ENCODE results near the gene NEU3.
"Not testable (repeated sequence)": the region's sequence is repeated elsewhere in the genome, so short reads cannot be mapped to it uniquely, and the experiment has no call there.

Gene NEU3

GRCh38 chr11:74954199-74954598 lies 34.5 kb upstream of the NEU3 start:
- Histone ChIP-seq H3K9ac (ENCODE audit: low read length) (no peak overlapping the region), H3K4me1 (ENCODE audit: insufficient read depth, low read length) (peaks cover 27% of the 10 kb centered on the region), H3K9me3 (ENCODE audit: low read length) (no peaks in the 10 kb centered on the region), H3K27ac (ENCODE audit: low read depth, low read length) (no peak overlapping the region), H3K4me3 (ENCODE audit: low read depth in 1 of 2, low read length in 2 of 2) (no peak overlapping the region), H3K27me3 (ENCODE audit: control insufficient read depth in 1 of 2, insufficient read depth in 2 of 2, low read length in 2 of 2) (no peaks in the 10 kb centered on the region), H3K36me3 (ENCODE audit: insufficient read depth, low read length) (peaks cover 5% of the 10 kb centered on the region)

DNA sequence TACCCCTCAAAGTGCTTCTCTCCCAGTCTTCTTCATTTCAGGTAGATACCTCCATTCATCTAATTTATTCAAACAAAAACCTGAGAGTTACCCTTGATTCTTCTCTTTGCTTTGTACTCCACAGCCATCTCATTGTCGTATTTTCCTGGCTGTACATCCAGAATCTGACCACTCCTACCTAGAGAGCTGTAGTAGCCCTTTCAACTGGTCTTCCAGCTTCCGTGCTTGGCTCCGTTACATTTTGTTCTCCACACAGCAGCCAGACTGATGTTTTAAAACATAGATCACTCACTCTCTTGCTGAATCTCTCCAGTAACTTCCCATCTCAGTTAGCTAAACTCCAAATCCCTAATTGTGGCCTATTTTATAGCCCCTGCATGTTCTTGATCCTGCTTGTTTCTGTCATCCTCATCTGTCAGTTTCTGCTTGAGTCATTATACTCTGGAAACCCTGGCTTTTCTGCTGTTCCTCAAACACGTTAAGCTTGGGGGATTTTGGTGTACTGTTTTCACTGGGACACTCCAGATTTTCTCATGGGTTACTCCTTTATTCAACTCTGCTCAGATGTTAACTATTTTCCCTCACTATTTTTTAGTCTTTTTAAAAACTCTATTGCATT lies 32.2 kb upstream of the NEU3 start:
- H3K36me3 ChIP-seq (ENCODE audit: insufficient read depth, low read length), result no peaks in the 10 kb centered on the region
- H3K27me3 ChIP-seq (ENCODE audit: control insufficient read depth in 1 of 2, insufficient read depth in 2 of 2, low read length in 2 of 2), result no peaks in the 10 kb centered on the region
- no peak overlapping the region for H3K9ac ChIP-seq (ENCODE audit: low read length)
- no peak overlapping the region for H3K27ac ChIP-seq (ENCODE audit: low read depth, low read length)
- H3K4me3 ChIP-seq (ENCODE audit: low read depth in 1 of 2, low read length in 2 of 2), result no peak overlapping the region
- H3K4me1 ChIP-seq (ENCODE audit: insufficient read depth, low read length), result peaks cover 16% of the 10 kb centered on the region
- H3K9me3 ChIP-seq (ENCODE audit: low read length), result no peaks in the 10 kb centered on the region

DNA sequence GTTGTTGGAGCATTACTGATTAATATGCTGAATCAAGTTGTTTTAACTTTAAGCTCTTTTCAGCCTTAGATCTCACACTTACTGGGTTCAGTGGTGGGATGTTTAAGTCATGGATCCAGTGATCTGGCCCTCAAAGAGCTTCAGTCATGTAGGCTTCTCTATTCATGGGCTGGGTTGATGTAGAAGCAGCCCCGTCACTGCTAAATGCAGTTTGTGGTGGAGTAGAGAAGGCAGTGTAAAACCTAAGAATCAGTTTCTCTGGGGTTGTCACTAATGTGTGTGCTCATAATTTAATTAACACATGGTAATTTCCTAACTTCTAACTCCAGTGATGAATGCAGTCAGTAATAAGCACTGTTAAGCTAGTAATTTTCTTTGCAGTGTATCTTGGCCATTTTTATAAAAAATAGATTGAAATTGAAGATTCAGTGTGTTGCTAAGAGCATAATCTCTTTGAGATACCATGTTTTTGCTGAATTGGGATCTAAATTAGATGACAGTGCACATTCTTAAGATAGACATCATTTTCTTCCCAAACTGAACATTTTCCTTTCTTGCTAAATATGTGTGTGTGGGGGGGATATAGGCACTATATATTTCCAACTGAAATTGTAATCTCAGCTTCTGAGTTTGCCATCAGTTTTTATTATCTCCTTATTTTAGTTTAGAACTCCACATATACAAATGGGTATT lies 30.6 kb upstream of the NEU3 start:
- Histone ChIP-seq H3K27ac (ENCODE audit: low read depth, low read length) (no peak overlapping the region), H3K36me3 (ENCODE audit: insufficient read depth, low read length) (no peaks in the 10 kb centered on the region), H3K9me3 (ENCODE audit: low read length) (no peaks in the 10 kb centered on the region), H3K9ac (ENCODE audit: low read length) (no peak overlapping the region), H3K4me1 (ENCODE audit: insufficient read depth, low read length) (peaks cover 16% of the 10 kb centered on the region), H3K27me3 (ENCODE audit: control insufficient read depth in 1 of 2, insufficient read depth in 2 of 2, low read length in 2 of 2) (no peaks in the 10 kb centered on the region), H3K4me3 (ENCODE audit: low read depth in 1 of 2, low read length in 2 of 2) (no peak overlapping the region)

GRCh38 chr11:74960128-74960527 lies 28.6 kb upstream of the NEU3 start:
- H3K27ac ChIP-seq (ENCODE audit: low read depth, low read length); H3K4me3 ChIP-seq (ENCODE audit: low read depth in 1 of 2, low read length in 2 of 2); H3K36me3 ChIP-seq (ENCODE audit: insufficient read depth, low read length); H3K27me3 ChIP-seq (ENCODE audit: control insufficient read depth in 1 of 2, insufficient read depth in 2 of 2, low read length in 2 of 2); H3K9ac ChIP-seq (ENCODE audit: low read length); H3K9me3 ChIP-seq (ENCODE audit: low read length): not testable (repeated sequence)
- H3K4me1 ChIP-seq (ENCODE audit: insufficient read depth, low read length), result peaks cover 26% of the 10 kb centered on the region

DNA sequence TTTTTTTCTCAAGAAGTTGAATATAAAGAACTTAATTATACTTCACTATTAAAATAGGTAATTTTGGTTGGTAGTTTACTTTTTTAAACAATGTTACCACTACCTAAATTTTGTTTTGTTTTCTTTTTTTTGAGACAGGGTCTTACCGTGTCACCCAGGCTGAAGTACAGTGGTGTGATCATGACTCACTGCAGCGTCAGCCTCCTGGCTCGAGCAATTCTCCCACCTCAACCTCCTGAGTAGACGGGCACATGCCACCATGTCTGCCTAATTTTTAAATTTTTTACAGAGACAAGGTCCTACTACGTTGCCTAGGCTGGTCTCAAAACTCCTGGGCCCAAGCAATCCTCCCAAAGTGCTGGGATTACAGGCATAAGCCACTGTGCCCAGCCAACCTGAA lies 22.1 kb upstream of the NEU3 start:
- H3K36me3 ChIP-seq (ENCODE audit: insufficient read depth, low read length), result peaks cover 17% of the 10 kb centered on the region
- H3K4me3 ChIP-seq (ENCODE audit: low read depth in 1 of 2, low read length in 2 of 2), result no peak overlapping the region
- H3K9ac ChIP-seq (ENCODE audit: low read length), result no peak overlapping the region

GRCh38 chr11:74970852-74971395 lies 17.8 kb upstream of the NEU3 start:
- Histone ChIP-seq H3K4me3 (ENCODE audit: low read depth in 1 of 2, low read length in 2 of 2) (no peak overlapping the region), H3K9ac (ENCODE audit: low read length) (no peak overlapping the region), H3K9me3 (ENCODE audit: low read length) (no peaks in the 10 kb centered on the region), H3K27ac (ENCODE audit: low read depth, low read length) (no peak overlapping the region), H3K27me3 (ENCODE audit: control insufficient read depth in 1 of 2, insufficient read depth in 2 of 2, low read length in 2 of 2) (no peaks in the 10 kb centered on the region), H3K4me1 (ENCODE audit: insufficient read depth, low read length) (peaks cover 4% of the 10 kb centered on the region), H3K36me3 (ENCODE audit: insufficient read depth, low read length) (peaks cover 27% of the 10 kb centered on the region)

More for the DNA sequence above, 22.1 kb upstream of the NEU3 start:
- Histone ChIP-seq H3K9me3 (ENCODE audit: low read length) (no peaks in the 10 kb centered on the region), H3K27ac (ENCODE audit: low read depth, low read length) (no peak overlapping the region), H3K4me1 (ENCODE audit: insufficient read depth, low read length) (peaks cover 17% of the 10 kb centered on the region), H3K27me3 (ENCODE audit: control insufficient read depth in 1 of 2, insufficient read depth in 2 of 2, low read length in 2 of 2) (no peaks in the 10 kb centered on the region)

DNA sequence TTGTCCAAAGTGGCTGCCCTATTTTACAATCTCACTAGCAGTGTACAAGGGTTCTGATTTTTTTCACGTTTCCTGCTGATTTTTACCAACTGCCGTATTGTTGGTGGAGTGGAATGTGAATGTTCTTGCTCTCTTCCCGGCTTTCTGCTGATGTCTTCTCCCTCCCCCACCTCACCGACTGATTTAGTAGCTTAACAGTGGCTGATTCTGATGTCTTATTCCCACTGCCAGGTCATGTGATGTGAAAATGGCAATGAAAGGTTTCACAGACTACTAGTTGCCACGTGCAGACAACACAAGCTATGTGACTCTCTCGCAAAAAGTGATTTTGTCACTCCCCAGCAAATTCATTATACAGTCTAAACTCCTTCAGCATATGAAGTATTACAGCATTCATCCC lies 17.3 kb upstream of the NEU3 start:
- H3K4me1 ChIP-seq (ENCODE audit: insufficient read depth, low read length), result peaks cover 4% of the 10 kb centered on the region
- no peaks in the 10 kb centered on the region for H3K27me3 ChIP-seq (ENCODE audit: control insufficient read depth in 1 of 2, insufficient read depth in 2 of 2, low read length in 2 of 2)
- H3K36me3 ChIP-seq (ENCODE audit: insufficient read depth, low read length), result peaks cover 32% of the 10 kb centered on the region
- no peaks in the 10 kb centered on the region for H3K9me3 ChIP-seq (ENCODE audit: low read length)
- H3K27ac ChIP-seq (ENCODE audit: low read depth, low read length), result no peak overlapping the region
- H3K9ac ChIP-seq (ENCODE audit: low read length), result no peak overlapping the region
- no peak overlapping the region for H3K4me3 ChIP-seq (ENCODE audit: low read depth in 1 of 2, low read length in 2 of 2)

DNA sequence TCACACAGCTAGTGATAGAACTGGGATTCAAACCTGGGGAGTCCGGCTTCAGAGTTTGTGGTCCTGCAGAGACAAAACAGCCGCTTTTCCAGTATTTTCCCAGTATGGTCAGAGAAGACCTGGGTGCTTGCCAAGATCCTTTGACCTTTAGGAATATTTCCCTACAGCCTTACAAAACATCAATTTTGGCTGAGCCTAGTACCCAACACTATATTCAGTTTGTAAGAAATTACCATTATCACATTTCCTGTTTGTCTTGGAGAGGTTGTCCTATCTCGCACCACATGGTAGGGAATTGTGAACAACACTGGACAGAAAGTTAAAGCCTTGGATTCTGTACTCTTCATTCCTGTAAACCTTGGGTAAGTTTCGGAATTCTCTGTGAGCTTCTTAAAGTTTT lies 10.7 kb upstream of the NEU3 start:
- Histone ChIP-seq H3K27ac (ENCODE audit: low read depth, low read length) (no peak overlapping the region), H3K36me3 (ENCODE audit: insufficient read depth, low read length) (peaks cover 21% of the 10 kb centered on the region)

GRCh38 chr11:74980634-74981033 lies 8.1 kb upstream of the NEU3 start:
- Histone ChIP-seq H3K9ac (ENCODE audit: low read length) (no peak overlapping the region), H3K27me3 (ENCODE audit: control insufficient read depth in 1 of 2, insufficient read depth in 2 of 2, low read length in 2 of 2) (no peaks in the 10 kb centered on the region), H3K4me3 (ENCODE audit: low read depth in 1 of 2, low read length in 2 of 2) (no peak overlapping the region), H3K36me3 (ENCODE audit: insufficient read depth, low read length) (peaks cover 13% of the 10 kb centered on the region), H3K27ac (ENCODE audit: low read depth, low read length) (no peak overlapping the region), H3K9me3 (ENCODE audit: low read length) (no peaks in the 10 kb centered on the region), H3K4me1 (ENCODE audit: insufficient read depth, low read length) (no peaks in the 10 kb centered on the region)

More for the DNA sequence above, 10.7 kb upstream of the NEU3 start:
- H3K9ac ChIP-seq (ENCODE audit: low read length), result no peak overlapping the region
- no peak overlapping the region for H3K4me3 ChIP-seq (ENCODE audit: low read depth in 1 of 2, low read length in 2 of 2)
- no peaks in the 10 kb centered on the region for H3K4me1 ChIP-seq (ENCODE audit: insufficient read depth, low read length)
- no peaks in the 10 kb centered on the region for H3K9me3 ChIP-seq (ENCODE audit: low read length)
- H3K27me3 ChIP-seq (ENCODE audit: control insufficient read depth in 1 of 2, insufficient read depth in 2 of 2, low read length in 2 of 2), result no peaks in the 10 kb centered on the region

GRCh38 chr11:74981888-74982287 lies 6.8 kb upstream of the NEU3 start:
- Histone ChIP-seq H3K27me3 (ENCODE audit: control insufficient read depth in 1 of 2, insufficient read depth in 2 of 2, low read length in 2 of 2) (no peaks in the 10 kb centered on the region), H3K4me3 (ENCODE audit: low read depth in 1 of 2, low read length in 2 of 2) (no peak overlapping the region), H3K9me3 (ENCODE audit: low read length) (no peaks in the 10 kb centered on the region), H3K27ac (ENCODE audit: low read depth, low read length) (no peak overlapping the region), H3K4me1 (ENCODE audit: insufficient read depth, low read length) (no peaks in the 10 kb centered on the region), H3K36me3 (ENCODE audit: insufficient read depth, low read length) (peaks cover 7% of the 10 kb centered on the region), H3K9ac (ENCODE audit: low read length) (no peak overlapping the region)

DNA sequence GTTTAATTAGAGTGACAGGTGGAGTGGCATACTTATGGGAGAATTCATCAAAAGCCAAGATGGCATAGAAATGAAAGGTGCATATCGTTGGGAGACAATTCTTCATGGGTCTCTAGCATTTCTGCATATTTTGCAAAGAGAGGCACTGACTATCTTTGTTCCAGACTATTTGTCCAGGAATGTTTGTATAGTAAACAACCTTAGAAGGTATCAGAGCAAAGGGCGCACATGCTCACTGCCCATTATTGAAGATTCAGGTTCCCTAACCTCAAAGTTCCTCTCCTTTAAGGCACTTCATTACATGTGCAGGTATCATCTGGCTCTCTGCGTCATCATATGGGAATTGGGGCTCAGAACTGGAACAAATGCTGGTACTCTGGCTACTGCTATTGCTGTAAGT lies 4.7 kb upstream of the NEU3 start:
- Histone ChIP-seq H3K36me3 (ENCODE audit: insufficient read depth, low read length) (no peaks in the 10 kb centered on the region), H3K9ac (ENCODE audit: low read length) (no peak overlapping the region), H3K27ac (ENCODE audit: low read depth, low read length) (no peak overlapping the region), H3K27me3 (ENCODE audit: control insufficient read depth in 1 of 2, insufficient read depth in 2 of 2, low read length in 2 of 2) (no peaks in the 10 kb centered on the region), H3K4me3 (ENCODE audit: low read depth in 1 of 2, low read length in 2 of 2) (no peak overlapping the region), H3K9me3 (ENCODE audit: low read length) (no peaks in the 10 kb centered on the region), H3K4me1 (ENCODE audit: insufficient read depth, low read length) (no peaks in the 10 kb centered on the region)

- Histone ChIP-seq H3K4me1 (ENCODE audit: insufficient read depth, low read length) (no peaks in the 10 kb centered on the region), H3K9me3 (ENCODE audit: low read length) (no peaks in the 10 kb centered on the region), H3K36me3 (ENCODE audit: insufficient read depth, low read length) (no peaks in the 10 kb centered on the region), H3K4me3 (ENCODE audit: low read depth in 1 of 2, low read length in 2 of 2) (no peak overlapping the region), H3K27ac (ENCODE audit: low read depth, low read length) (no peak overlapping the region), H3K9ac (ENCODE audit: low read length) (no peak overlapping the region), H3K27me3 (ENCODE audit: control insufficient read depth in 1 of 2, insufficient read depth in 2 of 2, low read length in 2 of 2) (no peaks in the 10 kb centered on the region)
Observed at GRCh38 chr11:74984730-74985129, 4.0 kb upstream of the NEU3 start.

All from muscle layer of colon (tissue), 2 donors.